Testis (tissue), 2 donors: ENCODE data around the gene CXorf38.
"Not testable (repeated sequence)": the region's sequence is repeated elsewhere in the genome, so short reads cannot be mapped to it uniquely, and the experiment has no call there.

Experiments used
- CTCF ChIP-seq, 3 experiments: fragments of 450-650 bp in 2 of 3; fragments of 200-600 bp in 1 of 3; sonication (generic) in 1 of 3; IDR thresholded peaks; one replicate each; pipeline ENCODE4 v1.5.1; 2016 to 2019; ENCODE audit warnings: antibody characterized with exemption in 3 of 3, mild to moderate bottlenecking in 2 of 3, moderate library complexity in 1 of 3
- POLR2A ChIP-seq: fragments of 450-650 bp; IDR thresholded peaks from one replicate; pipeline ENCODE4 v1.6.1; 2017; ENCODE audit warnings: antibody characterized with exemption, mild to moderate bottlenecking, moderate library complexity

- TF ChIP-seq CTCF (IDR thresholded peaks at IDR 0.05); POLR2A: not testable (repeated sequence)
Observed at GRCh38 chrX:40587623-40588022, 59.7 kb downstream of the CXorf38 start.
